ENCODE data around the gene CTSH.

The CTSH gene, protein sequence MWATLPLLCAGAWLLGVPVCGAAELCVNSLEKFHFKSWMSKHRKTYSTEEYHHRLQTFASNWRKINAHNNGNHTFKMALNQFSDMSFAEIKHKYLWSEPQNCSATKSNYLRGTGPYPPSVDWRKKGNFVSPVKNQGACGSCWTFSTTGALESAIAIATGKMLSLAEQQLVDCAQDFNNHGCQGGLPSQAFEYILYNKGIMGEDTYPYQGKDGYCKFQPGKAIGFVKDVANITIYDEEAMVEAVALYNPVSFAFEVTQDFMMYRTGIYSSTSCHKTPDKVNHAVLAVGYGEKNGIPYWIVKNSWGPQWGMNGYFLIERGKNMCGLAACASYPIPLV

DNA sequence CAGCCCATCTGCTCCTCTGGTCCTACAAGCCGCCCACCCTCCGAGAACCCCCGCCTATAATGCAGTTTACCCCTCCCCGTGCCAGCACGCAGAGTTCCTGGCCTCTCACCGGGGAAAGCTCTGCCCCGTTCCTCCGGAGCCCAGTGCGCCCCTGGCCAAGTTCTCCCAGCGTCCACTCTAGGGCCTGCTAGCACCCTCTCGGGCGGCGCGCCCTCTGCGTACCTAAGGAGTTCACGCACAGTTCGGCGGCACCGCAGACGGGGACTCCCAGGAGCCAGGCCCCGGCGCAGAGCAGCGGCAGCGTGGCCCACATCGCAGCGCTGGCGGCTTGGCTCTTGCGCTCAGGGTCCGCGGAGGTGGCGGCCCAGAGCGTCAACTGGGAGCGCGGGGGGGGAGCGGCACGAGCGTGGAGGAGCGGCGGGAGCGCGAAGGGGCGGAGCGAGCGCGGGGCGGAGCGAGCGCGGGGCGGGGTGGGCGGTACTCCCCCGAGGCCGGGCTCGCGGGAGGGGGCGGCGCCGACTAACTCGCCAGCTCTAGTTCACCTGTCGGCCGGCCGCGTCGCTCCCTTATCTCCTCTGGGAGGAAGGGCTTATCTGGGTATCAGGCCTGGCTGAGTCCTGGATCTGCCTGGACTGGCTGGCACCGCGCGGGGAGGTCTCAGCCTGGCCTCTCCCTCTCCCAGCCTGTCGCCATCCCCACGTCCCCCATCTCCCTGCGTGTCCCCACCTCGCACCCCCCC is at the start of gene CTSH:
CTSH (minus strand) TSS at position 378 of the 739 bp plus-strand sequence; CDS start at position 313, 65 bp downstream.
- no peak for DNase-seq

DNA sequence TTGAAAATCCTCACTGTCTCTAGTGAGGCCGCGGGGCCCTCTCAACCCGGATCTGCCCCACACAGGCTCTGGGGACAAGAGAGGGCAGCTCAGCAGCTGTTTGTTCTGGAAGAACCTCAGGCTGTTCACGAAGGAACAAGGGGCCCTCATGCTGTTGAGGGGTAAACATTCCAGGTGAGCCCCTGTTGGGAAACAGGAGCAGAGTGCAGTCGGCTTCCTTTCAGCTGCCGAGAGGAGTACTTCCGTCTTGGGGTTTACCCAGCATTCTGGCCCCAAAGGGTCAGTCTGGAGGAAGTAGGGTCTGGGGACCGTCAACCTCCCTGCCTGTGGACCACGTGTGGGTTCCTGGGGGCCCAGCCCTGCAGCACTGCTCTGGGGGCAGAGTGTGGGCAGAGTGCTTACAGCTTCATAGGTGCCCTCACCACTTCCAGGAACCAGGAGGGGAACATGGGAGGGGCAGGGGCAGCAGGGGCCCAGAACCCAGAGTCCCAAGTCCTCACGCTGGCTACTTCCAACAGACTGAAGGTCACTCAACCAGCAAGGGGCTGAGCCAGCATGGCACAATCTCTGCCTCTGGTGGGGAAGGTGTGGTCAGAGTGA is 49.2 kb upstream of the CTSH start:
- DNase-seq, result no peak

DNA sequence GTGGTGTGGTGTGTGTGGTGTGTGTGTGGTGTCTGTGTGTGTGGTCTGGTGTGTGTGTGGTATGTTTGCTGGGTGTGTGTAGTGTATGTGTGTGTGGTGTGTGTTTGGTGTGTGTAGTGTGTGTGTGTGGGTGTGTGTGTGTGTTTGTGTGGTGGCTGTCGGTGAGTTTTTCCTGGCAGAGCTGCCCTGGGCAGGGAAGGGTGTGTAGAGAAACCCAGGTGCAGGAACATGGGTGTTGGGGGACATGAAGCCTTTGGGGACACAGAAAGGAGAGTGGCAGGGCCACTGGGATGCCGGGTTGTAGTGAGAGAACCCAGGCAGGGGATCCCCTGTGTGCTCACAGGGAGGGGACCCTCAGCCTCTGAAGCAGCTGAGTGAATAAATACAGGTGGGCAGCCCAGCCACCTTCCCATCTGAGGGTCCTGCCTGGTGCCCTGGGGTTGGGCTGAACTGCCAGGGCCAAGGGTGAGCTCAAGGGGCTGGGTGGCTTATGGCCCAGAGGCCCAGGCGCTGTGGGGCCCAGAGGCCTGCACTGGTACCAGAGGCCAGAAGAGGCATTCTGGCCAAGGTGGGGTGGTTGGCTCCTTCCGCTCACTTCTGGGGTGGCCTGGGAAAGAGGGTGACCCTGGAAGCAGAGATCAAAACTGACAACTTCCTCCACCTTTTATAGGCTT is 48.5 kb upstream of the CTSH start:
- DNase-seq, result no peak

DNA sequence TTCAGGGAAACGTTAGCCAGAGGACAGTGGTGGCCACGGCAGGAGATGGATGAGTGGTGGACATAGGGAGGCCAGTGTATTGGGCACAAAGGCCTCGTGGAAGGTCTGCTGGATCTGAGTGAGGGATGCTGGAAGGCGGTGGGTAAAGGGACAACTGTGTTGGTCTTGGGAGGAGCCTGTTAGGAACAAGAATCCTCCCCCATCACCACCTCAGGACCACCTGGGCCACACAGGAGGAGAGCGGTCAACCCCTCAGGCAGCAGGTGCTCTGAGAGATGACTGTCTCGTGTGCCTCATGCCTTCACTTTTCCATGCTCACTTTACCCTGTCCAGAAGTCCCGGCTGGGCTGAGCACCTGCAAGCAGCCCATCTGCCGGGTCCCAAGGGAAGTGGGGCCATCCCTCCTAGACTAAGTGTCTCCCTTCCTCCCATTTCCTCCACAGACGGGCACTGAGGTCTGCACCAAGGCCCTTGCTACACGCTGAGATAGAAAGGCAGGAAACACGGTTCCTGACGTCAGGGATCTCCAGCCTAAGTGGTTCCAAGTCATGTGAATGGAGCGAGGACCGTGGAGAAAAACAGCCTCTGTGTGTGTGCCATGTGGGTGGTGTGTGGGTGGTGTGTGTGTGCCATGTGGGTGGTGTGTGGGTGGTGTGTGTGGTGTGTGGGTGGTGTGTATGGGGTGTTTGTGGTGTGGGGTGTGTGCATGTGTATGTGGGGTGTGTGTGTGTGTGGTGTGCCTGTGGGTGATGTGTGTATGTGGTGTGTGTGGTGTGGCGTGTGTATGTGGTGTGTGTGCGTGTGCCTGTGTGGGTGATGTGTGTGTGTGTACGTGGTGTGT is 47.8 kb upstream of the CTSH start:
- no peak for DNase-seq

DNA sequence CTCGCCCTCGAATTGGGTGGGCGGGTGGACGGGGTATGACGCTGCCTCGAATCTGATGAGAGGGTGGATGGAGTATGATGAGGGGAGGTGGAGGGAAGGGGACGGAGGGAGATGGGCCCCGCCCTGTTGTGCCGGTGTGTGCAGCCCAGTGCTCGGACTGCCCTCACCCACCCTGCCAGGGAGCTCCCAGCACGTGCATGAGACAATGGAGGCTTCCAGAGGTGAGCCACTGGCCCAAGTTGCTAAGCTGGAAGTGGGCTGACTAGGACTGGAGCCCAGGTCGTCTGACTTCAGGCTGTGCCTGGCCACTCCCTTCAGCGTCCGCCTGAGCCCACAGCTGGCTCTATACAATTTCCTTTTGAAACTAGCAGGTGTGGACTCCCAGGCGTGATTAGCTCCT is 47.0 kb upstream of the CTSH start:
- DNase-seq, result no peak

DNA sequence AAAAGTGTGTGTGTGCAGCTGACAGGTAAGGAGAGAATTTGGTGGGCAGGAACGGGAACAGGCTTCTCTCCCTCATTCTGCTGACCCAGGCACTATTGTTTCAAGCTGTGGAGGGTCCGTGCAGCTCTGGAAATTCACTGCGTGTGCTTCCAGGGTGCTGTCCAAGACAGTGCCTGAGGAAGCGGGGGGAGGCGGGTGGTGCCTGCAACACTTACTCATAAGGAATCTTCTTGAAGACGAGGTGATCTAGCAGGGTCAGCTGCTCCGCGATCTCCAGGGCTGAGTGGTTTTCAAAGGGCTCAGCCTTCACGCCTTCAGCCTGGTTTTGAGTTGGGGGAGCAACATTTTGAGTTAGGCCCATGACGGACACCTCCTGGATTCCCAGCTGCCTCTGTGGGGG is 46.6 kb upstream of the CTSH start:
- DNase-seq, result no peak

DNA sequence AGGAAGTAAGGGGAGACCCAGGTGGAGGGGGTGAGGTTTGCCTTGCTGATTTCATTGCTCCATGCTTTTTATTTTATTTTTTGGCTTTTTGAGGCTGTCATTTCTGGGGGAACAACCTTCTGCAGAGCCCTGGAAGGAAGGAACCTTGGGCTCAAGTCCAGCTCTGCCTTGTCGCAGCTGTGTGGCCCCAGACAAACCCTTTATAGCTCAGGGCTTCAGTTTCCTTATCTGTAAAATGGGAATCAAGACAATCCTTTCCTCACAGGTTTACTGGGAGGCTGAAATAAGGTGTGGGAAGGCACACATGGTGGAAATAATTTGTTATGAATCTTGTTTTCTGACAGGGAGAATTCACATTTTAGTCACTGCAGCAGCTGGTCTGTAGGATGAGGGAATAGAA is 45.4 kb upstream of the CTSH start:
- DNase-seq, result no peak

DNA sequence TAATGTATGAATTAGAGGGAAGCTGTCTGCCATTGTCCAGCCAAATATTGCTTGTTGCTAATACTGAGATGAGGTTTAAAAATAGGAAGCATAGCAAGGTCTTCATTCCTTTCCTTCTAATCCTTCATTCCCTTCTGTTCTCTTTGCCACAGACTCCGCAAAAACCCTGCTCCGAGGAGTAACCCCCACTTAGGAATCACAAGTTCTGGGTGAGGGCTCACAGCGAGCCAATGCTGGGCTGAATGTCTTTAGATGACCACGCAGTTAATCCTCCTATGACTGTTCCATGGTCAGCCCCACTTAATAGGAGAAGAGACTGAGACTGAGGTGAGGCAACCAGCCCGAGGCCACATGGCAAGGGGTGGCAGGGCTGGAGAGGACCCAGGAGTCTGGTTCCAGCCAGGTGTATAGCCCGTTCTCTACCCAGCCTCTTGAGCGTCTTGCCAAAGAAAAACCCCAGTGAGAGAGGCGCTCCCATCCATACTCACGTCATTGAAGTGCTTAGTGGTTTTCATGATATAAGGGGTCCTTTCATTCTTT is 44.9 kb upstream of the CTSH start:
- no peak for DNase-seq

DNA sequence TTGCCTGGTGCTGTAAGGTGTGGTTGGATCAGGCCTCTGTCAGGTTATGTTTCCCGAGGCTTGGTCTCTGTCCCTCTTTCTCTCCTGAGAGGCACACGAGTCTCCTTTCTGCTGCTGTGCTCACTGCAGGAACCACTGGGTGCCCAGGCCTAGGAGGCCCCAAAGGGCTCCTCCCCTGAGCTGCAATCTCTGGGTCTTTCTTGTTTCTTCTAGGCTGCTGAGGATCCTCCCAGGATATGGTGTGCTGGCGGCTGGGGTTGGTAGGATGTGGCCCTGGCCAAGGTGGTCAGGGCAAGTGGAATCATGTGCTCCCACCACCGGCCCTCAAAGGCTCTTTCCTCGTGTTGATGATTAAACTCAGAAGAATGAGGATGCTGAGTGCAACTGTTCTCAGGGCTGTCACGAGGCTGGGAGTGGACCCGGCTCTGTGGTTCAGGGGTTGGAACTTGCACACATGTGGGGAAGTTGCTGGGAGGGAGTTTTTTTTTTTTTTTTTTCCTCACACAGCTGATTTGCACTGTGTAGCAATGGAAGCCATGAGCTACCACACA is 43.6 kb upstream of the CTSH start:
- DNase-seq, result peak; percentile 81

DNA sequence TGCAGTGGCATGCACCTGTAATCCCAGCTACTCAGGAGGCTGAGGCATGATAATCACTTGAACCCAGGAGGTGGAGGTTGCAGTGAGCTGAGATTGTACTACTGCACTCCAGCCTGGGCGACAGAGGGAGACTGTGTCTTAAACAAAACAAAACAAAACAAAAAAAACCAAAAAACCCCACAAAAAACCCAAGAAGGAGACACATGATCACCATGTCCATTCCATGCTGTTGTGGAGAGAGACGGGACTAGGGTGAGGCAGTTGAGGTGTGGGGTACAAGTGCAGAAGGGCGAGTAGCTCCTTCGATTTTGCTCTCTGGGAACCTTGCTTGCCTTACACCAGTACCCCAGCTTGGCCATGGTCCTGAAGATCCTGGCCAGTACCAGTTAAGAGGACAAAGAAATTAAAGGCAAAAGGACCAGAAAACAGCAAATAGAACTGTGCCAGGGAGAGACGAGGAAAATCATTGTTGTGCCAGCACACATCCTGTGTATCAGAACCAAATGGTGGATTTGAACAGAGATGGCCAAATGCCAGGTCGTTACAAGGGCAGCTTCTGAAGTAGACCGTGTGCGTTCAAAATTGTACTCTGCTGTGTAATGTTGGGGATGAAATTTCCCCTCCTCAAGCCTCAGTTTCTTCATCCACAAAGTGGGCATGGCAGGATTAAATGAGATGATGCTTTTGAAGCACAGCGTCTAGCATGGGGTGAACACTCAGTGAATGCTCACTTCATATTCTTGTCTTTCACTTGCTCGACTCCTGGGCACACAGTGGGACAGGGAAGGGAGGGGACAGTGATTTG is 42.9 kb upstream of the CTSH start:
- DNase-seq, result no peak

DNA sequence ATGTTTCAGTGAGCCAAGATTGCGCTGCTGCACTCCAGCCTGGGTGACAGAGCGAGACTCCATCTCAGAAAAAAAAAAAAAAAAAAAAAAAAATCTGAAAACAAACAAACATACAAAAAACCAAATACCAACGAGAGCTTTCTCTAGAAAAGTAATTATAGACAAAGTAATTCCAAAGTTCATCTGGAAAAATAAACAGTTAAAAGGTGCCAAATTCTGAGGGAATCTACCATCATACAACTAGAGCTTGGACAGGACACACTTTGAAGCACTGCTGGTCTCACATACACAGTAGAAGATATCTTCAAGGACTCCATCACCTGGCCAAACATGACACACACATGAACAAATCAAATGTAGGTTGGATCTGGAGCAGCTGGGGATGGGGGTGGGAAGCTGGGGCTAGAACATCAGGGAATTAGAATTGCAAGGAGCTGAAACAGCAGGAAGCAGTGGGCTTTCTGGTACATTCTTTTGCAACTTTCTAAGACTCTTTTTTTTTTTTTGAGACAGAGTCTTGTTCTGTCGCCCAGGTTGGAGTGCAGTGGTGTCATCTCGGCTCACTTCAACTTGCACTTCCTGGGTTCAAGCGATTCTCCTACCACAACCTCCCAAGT is 41.1 kb upstream of the CTSH start:
- no peak for DNase-seq

DNA sequence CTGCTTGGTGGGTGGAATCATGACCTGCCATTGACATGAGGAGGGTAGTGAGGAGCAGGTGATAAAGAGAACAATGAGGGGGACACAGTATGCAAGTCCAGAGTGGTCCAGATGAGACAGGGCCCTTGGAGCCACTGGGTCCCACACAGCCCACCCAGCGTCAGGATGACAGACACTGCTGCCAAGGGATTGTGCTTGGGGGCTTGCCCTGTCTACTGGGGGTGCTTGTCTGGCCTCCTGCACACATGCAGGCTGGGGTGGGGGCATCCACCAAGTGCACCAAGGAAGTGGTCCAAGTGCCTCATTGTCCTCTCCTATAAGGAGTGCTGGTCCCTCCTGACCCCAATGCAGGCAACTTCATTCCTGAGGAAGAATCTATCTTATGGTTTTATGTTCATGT is 39.2 kb upstream of the CTSH start:
- DNase-seq, result no peak

DNA sequence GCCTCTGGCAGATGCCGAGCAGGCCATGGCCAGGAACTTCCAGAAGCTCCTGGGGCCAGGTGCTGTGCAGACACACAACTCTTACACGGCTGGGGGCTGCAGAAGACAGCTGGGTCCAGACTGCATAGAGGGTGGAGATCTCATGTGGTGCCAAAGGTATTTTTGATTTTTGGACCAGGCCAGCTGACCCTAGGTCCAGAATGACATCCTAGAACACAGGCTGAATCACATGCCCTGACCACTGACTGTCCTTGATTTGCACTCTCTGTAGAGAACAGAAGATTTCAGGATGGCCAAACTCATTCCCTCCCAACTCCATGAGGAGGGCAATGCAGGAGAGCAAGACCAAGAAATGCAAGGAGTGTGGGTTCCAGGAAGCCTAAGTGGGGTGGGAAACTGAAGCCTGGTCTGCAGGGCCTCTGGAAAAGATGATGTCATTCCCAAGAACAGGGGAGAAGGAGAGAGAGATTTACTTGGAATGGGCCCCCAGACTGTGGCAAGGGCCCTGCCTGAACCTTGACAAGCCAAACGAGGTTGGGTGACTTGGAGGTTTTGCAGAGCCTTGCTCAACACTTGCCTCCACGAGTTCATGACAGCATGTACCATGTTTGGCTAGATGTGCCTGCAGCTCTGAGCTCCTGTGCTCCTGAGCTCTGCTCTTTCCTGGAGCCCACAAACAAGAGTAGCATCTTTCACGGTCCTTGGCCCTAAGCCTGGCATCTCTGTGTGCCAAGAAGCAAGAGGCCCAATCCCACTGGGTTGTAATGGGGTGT is 38.5 kb upstream of the CTSH start:
- no peak for DNase-seq

DNA sequence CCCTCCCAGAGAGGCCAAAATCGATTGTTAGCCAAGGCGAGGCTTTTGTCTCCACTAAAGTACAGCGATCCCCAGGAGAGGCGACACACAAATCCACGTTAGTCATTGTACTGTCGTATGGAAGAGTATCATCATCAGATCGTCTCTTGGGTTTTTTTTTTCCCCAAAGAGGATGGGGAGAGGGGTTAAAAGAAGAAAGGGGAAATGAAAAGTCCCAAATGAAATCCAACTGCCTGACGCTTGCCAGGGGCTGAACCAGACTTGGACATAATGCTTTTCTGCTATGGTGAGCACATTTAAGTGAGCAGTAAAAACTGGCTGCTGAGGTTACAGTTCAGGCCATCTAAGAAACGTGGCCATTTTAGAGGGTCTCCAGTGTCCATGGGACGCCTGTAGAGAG is 37.9 kb upstream of the CTSH start:
- no peak for DNase-seq

DNA sequence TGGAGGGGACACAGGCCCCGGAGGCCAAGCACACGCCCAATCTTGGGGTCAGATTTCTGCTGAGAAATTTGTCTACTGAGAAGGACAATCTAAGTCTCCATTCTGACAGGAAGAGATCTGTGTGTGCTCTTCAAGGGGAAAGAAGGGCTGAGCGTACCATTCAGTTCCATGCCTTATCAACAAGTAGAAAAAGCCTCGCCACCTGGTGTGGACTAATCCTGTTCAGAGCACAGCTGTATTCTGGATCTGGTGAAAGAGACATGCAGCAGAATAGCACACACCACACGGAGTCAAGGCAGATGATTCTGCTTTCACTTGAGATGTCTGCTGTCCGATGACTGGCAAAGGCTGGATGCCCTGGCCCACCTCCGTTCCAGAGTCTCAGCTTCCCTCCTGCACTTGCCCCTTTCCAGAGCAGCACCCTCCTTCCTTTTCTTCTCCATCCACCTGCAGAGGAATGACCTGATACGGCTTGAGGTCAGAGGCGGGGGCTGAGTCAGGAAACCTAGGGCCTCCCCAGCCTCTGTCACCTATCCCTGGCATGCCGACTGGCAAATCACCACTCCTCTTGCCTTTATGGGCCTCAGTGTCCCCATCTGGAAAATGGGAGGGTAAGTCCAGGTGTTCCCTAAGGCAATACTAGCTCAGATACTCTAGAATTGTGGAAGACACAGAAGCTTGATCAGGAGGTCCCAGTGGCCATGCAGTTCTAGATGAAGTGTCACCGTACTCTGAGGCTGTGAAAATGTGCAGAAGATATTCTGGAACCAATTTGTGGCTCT is 36.9 kb upstream of the CTSH start:
- no peak for DNase-seq

DNA sequence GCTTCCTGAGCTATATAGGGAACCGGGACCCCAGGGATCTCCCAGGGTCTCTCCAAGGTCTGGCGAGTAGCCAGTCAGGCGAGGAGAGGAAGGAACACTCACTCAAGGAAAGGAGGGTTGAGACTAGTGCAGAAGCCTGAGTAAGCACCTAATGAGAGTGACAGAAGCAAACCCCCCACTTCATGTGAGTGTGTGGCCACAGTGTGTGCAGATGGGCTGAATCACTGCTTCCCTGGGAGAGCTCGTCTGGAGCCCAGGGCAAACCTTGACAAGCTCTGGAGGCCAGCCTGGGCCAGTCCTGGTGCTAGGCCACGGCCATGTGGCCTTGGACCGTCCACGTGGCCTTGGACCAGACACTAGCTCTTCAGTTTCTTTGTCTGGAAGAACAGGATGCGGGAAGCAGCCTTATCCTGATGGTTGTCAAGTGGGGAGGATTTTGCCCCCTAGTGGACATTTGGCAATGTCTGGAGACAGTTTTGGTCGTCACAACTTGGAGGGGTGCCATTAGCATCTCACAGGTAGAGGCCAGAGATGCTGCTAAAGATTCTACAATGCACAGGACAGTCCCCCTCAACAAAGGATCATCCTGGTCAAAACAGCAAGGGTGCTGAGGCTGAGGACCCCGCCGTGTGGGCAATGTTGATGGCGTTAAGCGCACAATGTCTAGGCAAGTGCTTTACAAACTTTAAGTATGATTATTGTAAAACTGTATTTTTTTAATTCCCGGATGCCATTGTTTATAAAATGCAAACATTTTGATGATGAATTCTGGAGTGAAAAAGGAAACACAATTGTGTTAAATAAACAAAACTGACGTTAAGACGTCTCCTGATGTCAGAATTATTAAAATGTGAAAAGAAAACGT is 34.8 kb upstream of the CTSH start:
- peak; percentile 37 for DNase-seq

DNA sequence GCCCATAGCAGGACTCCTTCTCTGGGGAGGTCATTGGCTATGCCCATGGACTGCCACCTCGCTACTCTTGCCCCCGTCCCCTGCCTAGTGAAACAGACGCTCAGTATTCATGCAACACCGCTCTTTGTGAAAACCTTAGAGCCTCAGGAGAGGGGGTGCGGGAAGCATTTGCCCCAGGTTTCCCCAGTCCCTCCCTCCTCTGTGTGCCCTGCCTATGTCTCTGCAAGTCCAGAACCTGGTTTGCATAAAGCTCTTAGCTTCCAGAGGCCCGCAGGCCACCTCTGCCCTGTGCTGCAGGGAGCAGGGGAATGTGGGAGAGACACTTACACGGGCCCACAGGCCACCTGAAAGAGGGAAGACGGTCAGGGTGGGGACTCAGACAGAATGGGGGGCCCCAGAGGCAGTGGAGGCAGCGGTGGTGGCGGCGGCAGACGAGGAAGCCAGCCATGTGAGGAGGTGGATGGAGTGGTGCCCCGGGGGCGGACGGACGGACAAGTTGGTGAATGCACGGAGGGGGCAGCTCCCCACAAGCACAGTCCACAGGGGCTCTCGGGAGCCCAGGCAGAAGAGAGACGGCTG is 33.8 kb upstream of the CTSH start:
- no peak for DNase-seq
